ENCODE data around the gene RFFL. TPM values are rescaled to one million over a fixed set of nuclear protein-coding genes. Genes with fewer than 3 reads are reported as not detected.

RFFL gene
- total RNA-seq, 2 donors from 2014 or later, result 33.8 to 56.6 TPM

DNA sequence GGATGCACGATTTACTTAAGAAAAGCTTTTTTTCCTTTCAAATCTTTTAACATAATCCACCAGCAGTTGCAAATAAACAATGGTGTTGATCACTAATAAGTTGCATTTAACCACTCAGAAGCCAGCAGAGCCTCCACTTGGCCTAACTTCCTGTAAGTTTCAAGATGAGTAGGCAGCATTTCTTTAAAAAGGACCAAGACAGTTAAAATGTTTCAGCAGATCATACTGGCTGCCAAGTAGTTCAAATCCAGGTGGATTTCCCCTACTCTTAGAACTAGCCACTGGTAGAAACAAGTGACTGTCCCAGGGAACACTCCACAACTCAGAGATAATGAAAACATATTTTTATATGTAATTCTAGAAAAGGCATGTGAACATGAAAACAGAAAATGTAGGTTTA is 17.0 kb upstream of the RFFL start:
- H3K36me3 Mint-ChIP-seq (ENCODE audit: low read depth), result peaks cover 2% of the 10 kb centered on the region
- H3K27me3 Mint-ChIP-seq (ENCODE audit: insufficient read depth), result no peaks in the 10 kb centered on the region
- no peaks in the 10 kb centered on the region for H3K9me3 ChIP-seq (ENCODE audit: control insufficient read depth, low read length)
- no peak overlapping the region for H3K4me3 Mint-ChIP-seq
- no peak overlapping the region for H3K27ac Mint-ChIP-seq
- DNase-seq, result no peak
- H3K9me3 Mint-ChIP-seq, result no peaks in the 10 kb centered on the region
- no peaks in the 10 kb centered on the region for H3K36me3 ChIP-seq (ENCODE audit: control insufficient read depth, insufficient read depth, low read length)
- H3K27me3 ChIP-seq (ENCODE audit: control insufficient read depth, insufficient read depth, low read length, poor library complexity, severe bottlenecking), result no peaks in the 10 kb centered on the region
- H3K4me3 ChIP-seq (ENCODE audit: low read length), result no peak overlapping the region
- TF ChIP-seq, protein P1, sequence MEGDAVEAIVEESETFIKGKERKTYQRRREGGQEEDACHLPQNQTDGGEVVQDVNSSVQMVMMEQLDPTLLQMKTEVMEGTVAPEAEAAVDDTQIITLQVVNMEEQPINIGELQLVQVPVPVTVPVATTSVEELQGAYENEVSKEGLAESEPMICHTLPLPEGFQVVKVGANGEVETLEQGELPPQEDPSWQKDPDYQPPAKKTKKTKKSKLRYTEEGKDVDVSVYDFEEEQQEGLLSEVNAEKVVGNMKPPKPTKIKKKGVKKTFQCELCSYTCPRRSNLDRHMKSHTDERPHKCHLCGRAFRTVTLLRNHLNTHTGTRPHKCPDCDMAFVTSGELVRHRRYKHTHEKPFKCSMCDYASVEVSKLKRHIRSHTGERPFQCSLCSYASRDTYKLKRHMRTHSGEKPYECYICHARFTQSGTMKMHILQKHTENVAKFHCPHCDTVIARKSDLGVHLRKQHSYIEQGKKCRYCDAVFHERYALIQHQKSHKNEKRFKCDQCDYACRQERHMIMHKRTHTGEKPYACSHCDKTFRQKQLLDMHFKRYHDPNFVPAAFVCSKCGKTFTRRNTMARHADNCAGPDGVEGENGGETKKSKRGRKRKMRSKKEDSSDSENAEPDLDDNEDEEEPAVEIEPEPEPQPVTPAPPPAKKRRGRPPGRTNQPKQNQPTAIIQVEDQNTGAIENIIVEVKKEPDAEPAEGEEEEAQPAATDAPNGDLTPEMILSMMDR (conservative IDR thresholded peaks at IDR 0.05), result no peak
- peaks cover 13% of the 10 kb centered on the region for H3K4me1 ChIP-seq (ENCODE audit: control insufficient read depth, insufficient read depth, low read length)
- H3K27ac ChIP-seq (ENCODE audit: low read depth, low read length), result no peak overlapping the region
- peaks cover 48% of the 10 kb centered on the region for H3K4me1 Mint-ChIP-seq
- WGBS, 2 experiments (ENCODE audit: insufficient coverage in 1 of 2, insufficient read length in 1 of 2), result no CpG with 5 or more reads among the region's 1 CpG
- no peak overlapping the region for H3K9ac ChIP-seq (ENCODE audit: extremely low read depth, low read length, poor library complexity, severe bottlenecking)

DNA sequence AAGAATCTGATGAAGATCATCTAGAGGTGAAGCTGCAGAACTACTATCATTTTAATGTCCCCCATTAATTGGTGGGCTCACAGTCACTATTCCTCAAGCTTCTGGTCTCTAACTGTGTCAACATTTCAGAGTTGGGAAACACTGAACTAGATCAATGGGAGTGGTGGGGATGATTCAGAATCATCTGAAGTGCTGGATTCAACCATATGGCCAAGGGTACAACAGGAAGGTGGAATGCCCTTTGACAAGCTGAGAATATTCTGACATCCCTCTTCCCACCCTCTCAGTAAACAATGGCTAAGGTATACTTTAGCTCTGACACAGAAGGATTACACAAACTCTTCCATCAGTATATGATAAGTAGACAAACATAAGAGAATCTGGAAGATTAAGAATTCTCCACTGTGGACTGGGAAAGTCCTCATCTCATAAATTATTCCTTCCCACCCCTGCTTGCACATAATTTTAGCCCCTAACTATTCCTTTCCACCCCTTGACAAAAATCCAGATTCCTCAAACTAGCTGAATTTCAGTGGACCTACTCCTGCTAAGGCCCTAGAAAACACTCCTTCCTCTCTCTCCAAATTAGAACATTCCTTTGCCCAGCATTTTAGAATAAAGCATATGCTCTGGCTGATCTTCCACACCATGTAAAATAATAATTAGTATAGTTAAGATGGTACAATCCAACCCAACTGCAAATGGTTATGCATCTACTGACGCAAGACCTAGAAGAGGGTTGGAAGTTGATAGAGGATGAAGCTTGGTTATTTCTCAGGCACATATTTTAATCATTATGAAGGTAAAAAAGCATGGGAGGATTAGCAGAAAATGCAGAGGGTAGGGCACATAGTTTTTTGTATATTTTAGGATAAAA is 16.3 kb upstream of the RFFL start:
- H3K4me3 Mint-ChIP-seq, result no peak overlapping the region
- peaks cover 16% of the 10 kb centered on the region for H3K4me1 ChIP-seq (ENCODE audit: control insufficient read depth, insufficient read depth, low read length)
- H3K36me3 ChIP-seq (ENCODE audit: control insufficient read depth, insufficient read depth, low read length), result no peaks in the 10 kb centered on the region
- no peak for DNase-seq
- H3K36me3 Mint-ChIP-seq (ENCODE audit: low read depth), result no peaks in the 10 kb centered on the region
- no peak overlapping the region for H3K27ac ChIP-seq (ENCODE audit: low read depth, low read length)
- no peaks in the 10 kb centered on the region for H3K27me3 ChIP-seq (ENCODE audit: control insufficient read depth, insufficient read depth, low read length, poor library complexity, severe bottlenecking)
- no peaks in the 10 kb centered on the region for H3K27me3 Mint-ChIP-seq (ENCODE audit: insufficient read depth)
- H3K9me3 Mint-ChIP-seq, result no peaks in the 10 kb centered on the region
- H3K9me3 ChIP-seq (ENCODE audit: control insufficient read depth, low read length), result no peaks in the 10 kb centered on the region
- WGBS, 2 experiments (ENCODE audit: insufficient coverage in 1 of 2, insufficient read length in 1 of 2), result 100% methylated on average over 1 of the region's 1 CpG; no CpG with 5 or more reads in 1 of the 2 experiments
- TF ChIP-seq, protein P1 (conservative IDR thresholded peaks at IDR 0.05), result no peak
- H3K4me3 ChIP-seq (ENCODE audit: low read length), result no peak overlapping the region
- H3K27ac Mint-ChIP-seq, result no peak overlapping the region
- H3K9ac ChIP-seq (ENCODE audit: extremely low read depth, low read length, poor library complexity, severe bottlenecking), result no peak overlapping the region
- peaks cover 49% of the 10 kb centered on the region for H3K4me1 Mint-ChIP-seq

DNA sequence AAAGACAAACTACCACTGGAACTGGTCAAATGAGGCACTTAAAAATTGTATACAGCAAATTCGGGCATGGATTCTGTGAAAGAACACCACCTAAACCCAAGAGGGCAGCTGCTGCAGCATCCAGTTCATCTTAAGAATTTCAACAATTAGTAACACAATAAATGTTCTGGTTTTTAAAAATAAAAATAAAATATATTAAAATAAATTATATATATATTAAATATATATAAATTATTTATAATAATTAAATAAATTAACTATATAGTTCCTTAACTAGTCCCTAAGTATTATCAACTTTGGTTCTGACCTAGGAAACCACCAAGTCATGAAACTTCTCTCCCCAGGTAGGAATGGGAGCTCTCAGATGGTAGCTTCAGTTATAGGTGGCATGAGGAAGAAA is 13.4 kb upstream of the RFFL start:
- Histone ChIP-seq H3K9me3 (ENCODE audit: control insufficient read depth, low read length) (no peaks in the 10 kb centered on the region), H3K4me1 (ENCODE audit: control insufficient read depth, insufficient read depth, low read length) (peaks cover 18% of the 10 kb centered on the region), H3K36me3 (ENCODE audit: control insufficient read depth, insufficient read depth, low read length) (no peaks in the 10 kb centered on the region), H3K27me3 (ENCODE audit: control insufficient read depth, insufficient read depth, low read length, poor library complexity, severe bottlenecking) (no peaks in the 10 kb centered on the region), H3K4me3 (ENCODE audit: low read length) (no peak overlapping the region), H3K9ac (ENCODE audit: extremely low read depth, low read length, poor library complexity, severe bottlenecking) (no peak overlapping the region), H3K27ac (ENCODE audit: low read depth, low read length) (no peak overlapping the region)
- 100% methylated on average over 1 of the region's 1 CpG; no CpG with 5 or more reads in 1 of the 2 experiments for WGBS, 2 experiments (ENCODE audit: insufficient coverage in 1 of 2, insufficient read length in 1 of 2)
- Mint-ChIP-seq H3K36me3 (ENCODE audit: low read depth) (peaks cover 4% of the 10 kb centered on the region), H3K4me1 (peaks cover 45% of the 10 kb centered on the region), H3K27me3 (ENCODE audit: insufficient read depth) (no peaks in the 10 kb centered on the region), H3K4me3 (no peak overlapping the region), H3K27ac (no peak overlapping the region), H3K9me3 (no peaks in the 10 kb centered on the region)
- TF ChIP-seq, protein P1 (conservative IDR thresholded peaks at IDR 0.05), result no peak
- no peak for DNase-seq
